GM12873 (cell line): Measurements from ENCODE around the gene ITGA11.

Experiments
- TF ChIP-seq, protein P1 (sequence below): IDR thresholded peaks from 2 replicates; pipeline ENCODE4 v1.5.1; 2012; ENCODE audit warnings: low read depth, mild to moderate bottlenecking, moderate library complexity, low read length, control low read depth; ENCODE audit not compliant: insufficient read depth; ENCODE audit errors: missing control alignments

The ITGA11 gene

GRCh38 chr15:68367226-68367625 is 64.7 kb downstream of the ITGA11 start:
- TF ChIP-seq, protein P1, sequence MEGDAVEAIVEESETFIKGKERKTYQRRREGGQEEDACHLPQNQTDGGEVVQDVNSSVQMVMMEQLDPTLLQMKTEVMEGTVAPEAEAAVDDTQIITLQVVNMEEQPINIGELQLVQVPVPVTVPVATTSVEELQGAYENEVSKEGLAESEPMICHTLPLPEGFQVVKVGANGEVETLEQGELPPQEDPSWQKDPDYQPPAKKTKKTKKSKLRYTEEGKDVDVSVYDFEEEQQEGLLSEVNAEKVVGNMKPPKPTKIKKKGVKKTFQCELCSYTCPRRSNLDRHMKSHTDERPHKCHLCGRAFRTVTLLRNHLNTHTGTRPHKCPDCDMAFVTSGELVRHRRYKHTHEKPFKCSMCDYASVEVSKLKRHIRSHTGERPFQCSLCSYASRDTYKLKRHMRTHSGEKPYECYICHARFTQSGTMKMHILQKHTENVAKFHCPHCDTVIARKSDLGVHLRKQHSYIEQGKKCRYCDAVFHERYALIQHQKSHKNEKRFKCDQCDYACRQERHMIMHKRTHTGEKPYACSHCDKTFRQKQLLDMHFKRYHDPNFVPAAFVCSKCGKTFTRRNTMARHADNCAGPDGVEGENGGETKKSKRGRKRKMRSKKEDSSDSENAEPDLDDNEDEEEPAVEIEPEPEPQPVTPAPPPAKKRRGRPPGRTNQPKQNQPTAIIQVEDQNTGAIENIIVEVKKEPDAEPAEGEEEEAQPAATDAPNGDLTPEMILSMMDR = no peak

GRCh38 chr15:68366314-68366713 is 65.6 kb downstream of the ITGA11 start:
- TF ChIP-seq, protein P1 = no peak

GRCh38 chr15:68365770-68366169 is 66.2 kb downstream of the ITGA11 start:
- TF ChIP-seq, protein P1 = no peak

- TF ChIP-seq, protein P1 = no peak
Measured at GRCh38 chr15:68365140-68365745, 66.7 kb downstream of the ITGA11 start.

DNA sequence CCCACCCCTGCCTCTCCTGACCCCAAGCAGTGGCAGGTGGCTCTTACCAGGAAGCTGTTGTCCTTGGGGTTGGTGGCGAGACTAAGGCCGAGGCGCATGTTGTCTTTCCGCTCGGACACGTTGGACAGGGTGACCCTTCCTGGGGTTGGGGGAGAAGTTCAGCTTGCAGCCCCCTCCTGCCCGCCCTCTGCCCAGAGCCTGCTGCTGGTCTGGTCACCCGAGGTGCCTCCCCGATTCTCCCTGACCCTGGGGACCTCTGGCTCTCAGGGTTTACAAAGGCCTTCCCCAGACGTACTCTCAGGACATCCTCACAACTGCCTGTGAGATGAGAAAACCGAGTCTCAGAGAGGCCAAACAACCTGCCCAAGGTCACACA is 67.3 kb downstream of the ITGA11 start:
- TF ChIP-seq, protein P1 = no peak

GRCh38 chr15:68364028-68364659 is 67.8 kb downstream of the ITGA11 start:
- TF ChIP-seq, protein P1 = no peak

DNA sequence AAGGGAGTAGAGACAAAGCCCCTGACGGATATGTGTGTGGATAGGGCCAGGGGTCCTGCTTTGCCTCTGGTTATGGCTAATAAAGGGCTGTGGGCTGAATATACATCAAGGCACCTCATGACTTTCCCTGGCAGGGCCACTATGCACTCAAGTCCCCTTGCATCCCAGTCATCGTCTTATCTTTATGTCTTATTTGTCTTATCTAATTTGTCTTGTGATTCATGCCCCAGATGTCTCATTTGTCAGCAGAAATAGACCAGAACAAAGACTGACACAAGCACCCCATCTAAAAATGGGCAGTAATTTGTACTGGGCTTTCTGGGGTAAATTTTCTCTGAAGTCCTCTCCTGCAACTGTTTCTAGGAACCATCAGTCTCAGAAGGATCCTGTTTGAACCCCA is 68.6 kb downstream of the ITGA11 start:
- TF ChIP-seq, protein P1 = no peak
